Measurements from ENCODE around the gene NUBP1. TPM values are rescaled to one million over a fixed set of nuclear protein-coding genes. Genes with fewer than 3 reads are reported as not detected.

The NUBP1 gene
- total RNA-seq, 1 donor from 2014 or later, result 26.0 TPM

GRCh38 chr16:10745841-10746240, 2.2 kb downstream of the NUBP1 start:
- H3K36me3 ChIP-seq (ENCODE audit: control insufficient read depth, insufficient read depth, low read length), result no peaks in the 10 kb centered on the region
- DNase-seq (ENCODE audit: low read depth), result no peak
- H3K4me3 ChIP-seq (ENCODE audit: low read depth, low read length), result no peak overlapping the region
- no peak for TF ChIP-seq CTCF (IDR thresholded peaks at IDR 0.05; ENCODE audit: insufficient read depth, low read length, poor library complexity, severe bottlenecking)
- no peaks in the 10 kb centered on the region for H3K27me3 ChIP-seq (ENCODE audit: control insufficient read depth, insufficient read depth, low read length)

- Histone ChIP-seq H3K4me3 (ENCODE audit: low read depth, low read length) (no peak overlapping the region), H3K36me3 (ENCODE audit: control insufficient read depth, insufficient read depth, low read length) (no peaks in the 10 kb centered on the region), H3K27me3 (ENCODE audit: control insufficient read depth, insufficient read depth, low read length) (no peaks in the 10 kb centered on the region)
- TF ChIP-seq CTCF (IDR thresholded peaks at IDR 0.05; ENCODE audit: insufficient read depth, low read length, poor library complexity, severe bottlenecking), result no peak
- DNase-seq (ENCODE audit: low read depth), result no peak
Measured at GRCh38 chr16:10750793-10751192, 7.2 kb downstream of the NUBP1 start.

DNA sequence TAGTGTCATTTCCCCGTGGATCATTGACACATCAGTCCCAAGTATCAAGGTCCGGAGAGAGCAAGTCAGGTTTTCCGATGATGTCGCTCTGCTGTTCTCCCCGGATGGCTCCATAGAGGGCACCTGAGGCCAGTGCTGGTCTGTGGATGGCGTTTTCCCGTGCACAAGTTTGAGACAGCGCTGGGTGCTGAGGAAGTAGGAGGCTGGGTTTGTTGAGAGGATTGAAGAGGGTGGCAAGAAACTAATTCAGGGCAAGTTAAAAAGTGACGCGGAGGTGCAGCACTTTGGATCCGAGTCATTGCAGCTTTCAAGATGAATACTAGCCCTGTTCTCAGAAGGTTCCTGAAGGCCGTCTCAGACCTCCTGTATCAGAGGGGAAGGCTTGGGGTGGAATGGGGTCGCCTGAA, 7.7 kb downstream of the NUBP1 start:
- TF ChIP-seq CTCF (IDR thresholded peaks at IDR 0.05; ENCODE audit: insufficient read depth, low read length, poor library complexity, severe bottlenecking), result no peak
- no peak for DNase-seq (ENCODE audit: low read depth)
- H3K4me3 ChIP-seq (ENCODE audit: low read depth, low read length), result no peak overlapping the region
- no peaks in the 10 kb centered on the region for H3K36me3 ChIP-seq (ENCODE audit: control insufficient read depth, insufficient read depth, low read length)
- no peaks in the 10 kb centered on the region for H3K27me3 ChIP-seq (ENCODE audit: control insufficient read depth, insufficient read depth, low read length)

DNA sequence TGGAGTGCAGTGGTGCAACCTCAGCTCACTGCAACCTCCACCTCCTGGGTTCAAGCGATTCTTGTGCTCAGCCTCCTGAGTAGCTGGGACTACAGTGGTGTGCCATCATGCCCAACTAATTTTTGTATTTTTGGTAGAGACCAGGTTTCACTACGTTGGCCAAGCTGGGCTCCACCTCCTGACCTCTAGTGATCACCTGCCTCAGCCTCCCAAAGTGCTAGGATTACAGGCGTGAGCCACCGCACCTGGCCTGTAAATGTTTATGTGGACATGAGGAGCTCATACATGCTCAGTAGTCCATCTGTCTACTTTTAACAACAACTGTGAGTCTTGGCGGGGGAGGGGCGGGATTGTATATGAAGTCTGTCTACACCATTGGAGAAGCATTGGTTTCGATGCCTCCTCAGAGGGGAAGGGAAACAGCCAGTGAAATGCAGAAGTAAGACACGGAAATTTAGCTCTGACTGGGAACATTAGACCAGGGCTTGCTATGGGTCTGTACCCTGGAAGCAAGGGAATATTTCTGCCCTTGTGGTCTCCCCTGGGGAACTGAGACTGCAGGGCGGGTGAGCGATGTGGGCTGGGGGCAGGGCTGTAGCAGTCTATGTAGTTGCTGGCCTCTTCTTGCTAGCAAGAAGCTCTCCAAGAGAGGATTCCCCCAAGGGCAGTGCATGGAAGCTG, 9.3 kb downstream of the NUBP1 start:
- H3K36me3 ChIP-seq (ENCODE audit: control insufficient read depth, insufficient read depth, low read length), result peaks cover 2% of the 10 kb centered on the region
- no peak for DNase-seq (ENCODE audit: low read depth)
- H3K27me3 ChIP-seq (ENCODE audit: control insufficient read depth, insufficient read depth, low read length), result no peaks in the 10 kb centered on the region
- no peak overlapping the region for H3K4me3 ChIP-seq (ENCODE audit: low read depth, low read length)
- TF ChIP-seq CTCF (IDR thresholded peaks at IDR 0.05; ENCODE audit: insufficient read depth, low read length, poor library complexity, severe bottlenecking), result no peak

DNA sequence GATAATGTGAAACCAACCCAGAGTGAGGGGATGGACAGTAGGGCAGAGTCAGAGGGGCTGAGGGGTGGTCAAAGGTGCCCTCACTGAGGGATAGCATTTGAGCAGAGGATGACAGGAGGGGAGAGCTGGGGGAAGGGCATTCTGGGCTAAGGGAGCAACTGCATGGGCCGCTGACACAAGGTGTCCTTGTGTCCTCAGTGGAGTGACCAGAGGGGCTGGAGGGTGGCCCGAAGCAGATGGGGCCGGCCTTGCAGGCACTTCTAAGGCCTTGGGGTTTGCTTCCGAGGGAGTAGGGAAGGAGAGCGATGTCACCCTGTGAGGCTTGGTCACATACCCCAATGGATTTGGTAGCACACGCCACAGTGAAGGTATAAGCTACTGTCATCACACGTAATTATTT, 10.0 kb downstream of the NUBP1 start:
- Histone ChIP-seq H3K27me3 (ENCODE audit: control insufficient read depth, insufficient read depth, low read length) (no peaks in the 10 kb centered on the region), H3K36me3 (ENCODE audit: control insufficient read depth, insufficient read depth, low read length) (peaks cover 2% of the 10 kb centered on the region), H3K4me3 (ENCODE audit: low read depth, low read length) (no peak overlapping the region)
- no peak for DNase-seq (ENCODE audit: low read depth)
- TF ChIP-seq CTCF (IDR thresholded peaks at IDR 0.05; ENCODE audit: insufficient read depth, low read length, poor library complexity, severe bottlenecking), result no peak

GRCh38 chr16:10754941-10755340, 11.3 kb downstream of the NUBP1 start:
- peak; percentile 60 for DNase-seq (ENCODE audit: low read depth)
- no peaks in the 10 kb centered on the region for H3K27me3 ChIP-seq (ENCODE audit: control insufficient read depth, insufficient read depth, low read length)
- TF ChIP-seq CTCF (IDR thresholded peaks at IDR 0.05; ENCODE audit: insufficient read depth, low read length, poor library complexity, severe bottlenecking), result no peak
- H3K4me3 ChIP-seq (ENCODE audit: low read depth, low read length), result no peak overlapping the region
- H3K36me3 ChIP-seq (ENCODE audit: control insufficient read depth, insufficient read depth, low read length), result peaks cover 4% of the 10 kb centered on the region

All from kidney epithelial cell (primary cell).